CD8-positive, alpha-beta memory T cell (primary cell): ENCODE results near the gene NAP1L1. TPM values are rescaled to one million over a fixed set of nuclear protein-coding genes. Genes with fewer than 3 reads are reported as not detected.
A peak's percentile ranks its signal among the peaks of the same experiment; 100 is the strongest.

Source experiments
- CTCF ChIA-PET: fragments of 350-600 bp; sonication (Branson Sonifier 250); formaldehyde crosslinking; loops from one replicate; lab custom pipeline; 2021; ENCODE audit warnings: antibody characterized with exemption; lab: Charles Lee
- POLR2A ChIA-PET: fragments of 350-600 bp; sonication (Branson Sonifier 250); formaldehyde crosslinking; loops from one replicate; lab custom pipeline; 2021; ENCODE audit warnings: antibody characterized with exemption; lab: Charles Lee
- DNase-seq, 5 donors: peaks; one replicate each; pipeline versions ENCODE4 v3.0.0 to v3.0.0-alpha.2; 2020 to 2022; ENCODE audit warnings: mixed read lengths in 1 of 5
- H3K27ac ChIP-seq: one replicate; pipeline ENCODE4 v1.7.0; 2013; ENCODE audit warnings: low read depth, mild to moderate bottlenecking, low read length, moderate library complexity
- H3K27me3 ChIP-seq: 2 replicates; pipeline ENCODE4 v1.7.0; 2013; ENCODE audit warnings: low read length, mild to moderate bottlenecking; ENCODE audit not compliant: insufficient read depth, poor library complexity, severe bottlenecking
- H3K36me3 ChIP-seq: 2 replicates; pipeline ENCODE4 v1.7.0; 2013; ENCODE audit warnings: mild to moderate bottlenecking, low read length, moderate library complexity; ENCODE audit not compliant: insufficient read depth
- H3K4me1 ChIP-seq: 2 replicates; pipeline ENCODE4 v1.7.0; 2013; ENCODE audit warnings: mild to moderate bottlenecking, low read length, moderate library complexity; ENCODE audit not compliant: insufficient read depth
- H3K4me3 ChIP-seq: 2 replicates; pipeline ENCODE4 v1.7.0; 2013; ENCODE audit warnings: mild to moderate bottlenecking, low read length
- H3K9me3 ChIP-seq: 2 replicates; pipeline ENCODE4 v1.7.0; 2013; ENCODE audit warnings: mild to moderate bottlenecking, low read length
- H3K27ac Mint-ChIP-seq, 8 donors: one replicate each; pipeline ENCODE4 v1.8.0; 2020 to 2021; ENCODE audit warnings: mixed read lengths in 8 of 8, mild to moderate bottlenecking in 6 of 8, inconsistent platforms in 3 of 8, moderate library complexity in 3 of 8
- H3K27me3 Mint-ChIP-seq, 2 donors: one replicate each; pipeline ENCODE4 v1.8.0; 2020 to 2021; ENCODE audit warnings: mixed read lengths in 2 of 2, mild to moderate bottlenecking in 1 of 2, moderate library complexity in 1 of 2
- H3K36me3 Mint-ChIP-seq, 3 donors: one replicate each; pipeline ENCODE4 v1.8.0; 2020 to 2021; ENCODE audit warnings: mixed read lengths in 3 of 3, inconsistent platforms in 1 of 3, mild to moderate bottlenecking in 1 of 3
- H3K4me1 Mint-ChIP-seq, 3 donors: one replicate each; pipeline ENCODE4 v1.8.0; 2020 to 2021; ENCODE audit warnings: mixed read lengths in 3 of 3, inconsistent platforms in 1 of 3, mild to moderate bottlenecking in 1 of 3
- H3K4me3 Mint-ChIP-seq, 7 donors: one replicate each; pipeline ENCODE4 v1.8.0; 2020 to 2021; ENCODE audit warnings: mixed read lengths in 7 of 7, mild to moderate bottlenecking in 6 of 7, moderate library complexity in 4 of 7, inconsistent platforms in 2 of 7
- H3K9me3 Mint-ChIP-seq, 5 donors: one replicate each; pipeline ENCODE4 v1.8.0; 2020 to 2022; ENCODE audit warnings: mixed read lengths in 5 of 5, mild to moderate bottlenecking in 3 of 5, moderate library complexity in 2 of 5, inconsistent platforms in 1 of 5
- polyA plus RNA-seq: library from polyadenylated mRNA; unstranded; fragments of 300-500 nt; fragmentation: Illumina TruSeq; gene quantifications from one replicate; pipeline ENCODE4 v1.2.3, GENCODE V29; 2021
- total RNA-seq, 2 experiments: library from RNA; stranded (reverse); gene quantifications; one replicate each; pipeline ENCODE4 v1.2.3, GENCODE V29; 2021

The NAP1L1 gene
- total and polyA plus RNA-seq, 3 experiments from 2014 or later = 166 to 964 (median 926) TPM

GRCh38 chr12:76113800-76114757, 29.6 kb upstream of the NAP1L1 start:
- Histone ChIP-seq H3K9me3 (no peaks in the 10 kb centered on the region), H3K36me3 (no peaks in the 10 kb centered on the region), H3K4me1 (no peaks in the 10 kb centered on the region), H3K27me3 (no peaks in the 10 kb centered on the region), H3K4me3 (no peak overlapping the region), H3K27ac (peak overlapping the region; percentile 51)
- Mint-ChIP-seq H3K27ac (no peak overlapping the region), H3K9me3 (no peaks in the 10 kb centered on the region), H3K4me3 (no peak overlapping the region), H3K4me1 (no peaks in the 10 kb centered on the region), H3K36me3 (no peaks in the 10 kb centered on the region), H3K27me3 (peaks cover 0 to 1% of the 10 kb centered on the region in 2 donors)
- DNase-seq = no peak
- CTCF ChIA-PET = no interaction called here
- POLR2A ChIA-PET = no interaction called here

- Histone ChIP-seq H3K27ac (no peak overlapping the region), H3K4me3 (no peak overlapping the region), H3K27me3 (no peaks in the 10 kb centered on the region), H3K9me3 (no peaks in the 10 kb centered on the region), H3K36me3 (no peaks in the 10 kb centered on the region), H3K4me1 (no peaks in the 10 kb centered on the region)
- H3K9me3 Mint-ChIP-seq = no peaks in the 10 kb centered on the region
- no peak overlapping the region for H3K4me3 Mint-ChIP-seq
- CTCF ChIA-PET = no interaction called here
- peak overlapping the region in 1 of 8 donors; percentile 11 for H3K27ac Mint-ChIP-seq
- no peak for DNase-seq
- no peaks in the 10 kb centered on the region for H3K4me1 Mint-ChIP-seq
- POLR2A ChIA-PET = no interaction called here
- H3K36me3 Mint-ChIP-seq = no peaks in the 10 kb centered on the region
- H3K27me3 Mint-ChIP-seq = peaks cover 1 to 6% of the 10 kb centered on the region in 2 donors
These were observed 26.8 kb upstream of the NAP1L1 start for GRCh38 chr12:76111209-76111749.

DNA sequence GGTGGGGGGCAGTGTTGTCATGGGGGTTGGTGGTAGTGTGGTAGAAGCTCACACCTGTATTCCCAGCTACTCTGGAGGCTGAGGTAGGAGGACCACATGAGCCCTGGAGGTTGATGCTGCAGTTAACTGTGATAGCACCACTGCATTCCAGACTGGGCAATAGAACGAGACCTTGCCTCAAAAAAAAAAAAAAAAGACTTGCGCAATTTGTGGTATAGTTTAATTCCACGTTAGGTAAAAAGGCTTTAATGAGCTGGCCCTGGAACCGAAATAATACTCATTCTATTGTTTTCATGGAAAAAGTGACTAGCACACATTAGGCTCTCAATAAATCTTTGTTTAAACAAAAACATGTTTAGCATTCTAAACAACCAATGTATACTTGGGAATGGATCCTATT, 25.4 kb upstream of the NAP1L1 start:
- ChIA-PET POLR2A (no interaction called here), CTCF (no interaction called here)
- DNase-seq = no peak
- Mint-ChIP-seq H3K4me3 (no peak overlapping the region), H3K27ac (no peak overlapping the region), H3K4me1 (no peaks in the 10 kb centered on the region), H3K27me3 (peaks cover 2 to 9% of the 10 kb centered on the region in 2 donors), H3K9me3 (no peaks in the 10 kb centered on the region), H3K36me3 (no peaks in the 10 kb centered on the region)
- no peaks in the 10 kb centered on the region for H3K4me1 ChIP-seq
- no peak overlapping the region for H3K4me3 ChIP-seq
- H3K27ac ChIP-seq = no peak overlapping the region
- H3K27me3 ChIP-seq = no peaks in the 10 kb centered on the region
- no peaks in the 10 kb centered on the region for H3K36me3 ChIP-seq
- H3K9me3 ChIP-seq = no peaks in the 10 kb centered on the region

DNA sequence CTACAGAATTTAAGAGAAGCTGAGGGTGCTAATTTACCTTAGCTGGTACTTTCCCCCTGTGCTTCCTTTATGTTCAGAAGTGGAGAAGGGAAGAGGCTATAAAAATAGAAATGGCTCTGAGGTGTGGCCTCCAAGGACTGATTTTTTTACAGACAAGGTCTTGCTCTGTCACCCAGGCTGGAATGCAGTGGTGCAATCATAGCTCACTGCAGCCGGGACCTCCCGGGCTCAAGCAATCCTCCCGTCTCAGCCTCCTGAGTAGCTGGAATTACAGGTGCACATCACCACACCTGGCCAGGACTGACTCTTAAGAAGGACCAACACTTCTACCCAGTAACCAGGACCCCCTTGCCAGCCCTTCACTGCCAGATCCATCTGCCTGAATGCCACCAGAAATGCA, 23.9 kb upstream of the NAP1L1 start:
- no peaks in the 10 kb centered on the region for H3K4me1 Mint-ChIP-seq
- no peaks in the 10 kb centered on the region for H3K9me3 ChIP-seq
- H3K9me3 Mint-ChIP-seq = no peaks in the 10 kb centered on the region
- no peak overlapping the region for H3K4me3 Mint-ChIP-seq
- H3K4me3 ChIP-seq = no peak overlapping the region
- no peak for DNase-seq
- no peak overlapping the region for H3K27ac ChIP-seq
- peaks cover 5 to 9% of the 10 kb centered on the region in 2 donors for H3K27me3 Mint-ChIP-seq
- no peaks in the 10 kb centered on the region for H3K4me1 ChIP-seq
- POLR2A ChIA-PET = no interaction called here
- H3K36me3 ChIP-seq = no peaks in the 10 kb centered on the region
- no peak overlapping the region for H3K27ac Mint-ChIP-seq
- no peaks in the 10 kb centered on the region for H3K36me3 Mint-ChIP-seq
- H3K27me3 ChIP-seq = no peaks in the 10 kb centered on the region
- CTCF ChIA-PET = interaction anchor here (0.7 kb wide), 1 partner anchor 685 kb away, joined by 3 read pairs; no protein-coding TSS in a partner anchor

GRCh38 chr12:76106631-76107030, 22.1 kb upstream of the NAP1L1 start:
- Mint-ChIP-seq H3K36me3 (no peaks in the 10 kb centered on the region), H3K4me1 (no peaks in the 10 kb centered on the region), H3K9me3 (no peaks in the 10 kb centered on the region), H3K27me3 (peaks cover 7 to 14% of the 10 kb centered on the region in 2 donors), H3K4me3 (no peak overlapping the region), H3K27ac (no peak overlapping the region)
- POLR2A ChIA-PET = no interaction called here
- Histone ChIP-seq H3K4me3 (no peak overlapping the region), H3K27ac (no peak overlapping the region), H3K9me3 (no peaks in the 10 kb centered on the region), H3K4me1 (no peaks in the 10 kb centered on the region), H3K27me3 (no peaks in the 10 kb centered on the region), H3K36me3 (no peaks in the 10 kb centered on the region)
- DNase-seq = no peak
- CTCF ChIA-PET = no interaction called here

GRCh38 chr12:76103958-76104357, 19.5 kb upstream of the NAP1L1 start:
- CTCF ChIA-PET = no interaction called here
- Mint-ChIP-seq H3K4me1 (no peaks in the 10 kb centered on the region), H3K9me3 (no peaks in the 10 kb centered on the region), H3K36me3 (no peaks in the 10 kb centered on the region), H3K4me3 (no peak overlapping the region), H3K27ac (no peak overlapping the region), H3K27me3 (peaks cover 5 to 19% of the 10 kb centered on the region in 2 donors)
- POLR2A ChIA-PET = no interaction called here
- no peak for DNase-seq
- H3K9me3 ChIP-seq = no peaks in the 10 kb centered on the region
- no peak overlapping the region for H3K4me3 ChIP-seq
- no peaks in the 10 kb centered on the region for H3K36me3 ChIP-seq
- no peaks in the 10 kb centered on the region for H3K27me3 ChIP-seq
- no peaks in the 10 kb centered on the region for H3K4me1 ChIP-seq
- H3K27ac ChIP-seq = no peak overlapping the region

- H3K9me3 ChIP-seq = no peaks in the 10 kb centered on the region
- CTCF ChIA-PET = no interaction called here
- no peak overlapping the region for H3K27ac Mint-ChIP-seq
- POLR2A ChIA-PET = no interaction called here
- H3K4me3 ChIP-seq = no peak overlapping the region
- DNase-seq = no peak
- H3K36me3 Mint-ChIP-seq = no peaks in the 10 kb centered on the region
- H3K36me3 ChIP-seq = no peaks in the 10 kb centered on the region
- H3K27me3 ChIP-seq = no peaks in the 10 kb centered on the region
- no peak overlapping the region for H3K27ac ChIP-seq
- H3K4me1 Mint-ChIP-seq = no peaks in the 10 kb centered on the region
- H3K9me3 Mint-ChIP-seq = no peaks in the 10 kb centered on the region
- H3K27me3 Mint-ChIP-seq = peaks cover 5 to 16% of the 10 kb centered on the region in 2 donors
- no peak overlapping the region for H3K4me3 Mint-ChIP-seq
- no peaks in the 10 kb centered on the region for H3K4me1 ChIP-seq
These were observed 17.4 kb upstream of the NAP1L1 start for GRCh38 chr12:76101739-76102385.

GRCh38 chr12:76096079-76096646, 11.7 kb upstream of the NAP1L1 start:
- no peaks in the 10 kb centered on the region for H3K36me3 Mint-ChIP-seq
- ChIA-PET POLR2A (no interaction called here), CTCF (no interaction called here)
- no peak overlapping the region for H3K27ac Mint-ChIP-seq
- Histone ChIP-seq H3K36me3 (no peaks in the 10 kb centered on the region), H3K9me3 (no peaks in the 10 kb centered on the region), H3K27ac (no peak overlapping the region), H3K4me1 (no peaks in the 10 kb centered on the region), H3K4me3 (no peak overlapping the region), H3K27me3 (no peaks in the 10 kb centered on the region)
- no peaks in the 10 kb centered on the region for H3K9me3 Mint-ChIP-seq
- no peaks in the 10 kb centered on the region for H3K4me1 Mint-ChIP-seq
- H3K4me3 Mint-ChIP-seq = no peak overlapping the region
- H3K27me3 Mint-ChIP-seq = peaks cover 0 to 16% of the 10 kb centered on the region in 2 donors
- no peak for DNase-seq
